ENCODE measurements around the gene EIF3I. TPM values are rescaled to one million over a fixed set of nuclear protein-coding genes. Genes with fewer than 3 reads are reported as not detected.
A peak's percentile ranks its signal among the peaks of the same experiment; 100 is the strongest.

Gene EIF3I
- total and polyA plus RNA-seq, 10 of the 15 experiments (the other 5 are each of a cell fraction or from before 2014, with no cell fraction given), result 208 to 606 (median 352) TPM

- no peak for TF ChIP-seq CUX1 (IDR thresholded peaks at IDR 0.05; ENCODE audit: insufficient replicate concordance, low read depth, low read length)
- peak; percentile 90 for TF ChIP-seq MXI1 (IDR thresholded peaks at IDR 0.05; ENCODE audit: low read depth, low read length)
- TF ChIP-seq SUZ12 (IDR thresholded peaks at IDR 0.05; ENCODE audit: unreplicated experiment), result no peak
- TF ChIP-seq BCLAF1 (IDR thresholded peaks at IDR 0.05), result no peak
- TF ChIP-seq POU2F2 (IDR thresholded peaks at IDR 0.05; ENCODE audit: borderline replicate concordance, low read depth, low read length), result peak; percentile 77; the same call in 1 of the 3 replicates
- TF ChIP-seq TBL1XR1 (IDR thresholded peaks at IDR 0.05; ENCODE audit: low read depth, low read length), result 0 out of 2 replicates have a peak, but pooled peaks have one; percentile 20
- no peak for TF ChIP-seq MYB (IDR thresholded peaks at IDR 0.05; ENCODE audit: borderline replicate concordance, low read depth, low read length)
- no peak for TF ChIP-seq RAD21 (IDR thresholded peaks at IDR 0.05; ENCODE audit: insufficient read depth, low read depth, low read length)
- peak in 1 of 2 experiments; percentile 14; a peak in 1 of 4 replicates for TF ChIP-seq CEBPB (IDR thresholded peaks at IDR 0.05; ENCODE audit: borderline replicate concordance in 1 of 2, low read depth in 2 of 2, low read length in 2 of 2)
- TF ChIP-seq WRNIP1 (IDR thresholded peaks at IDR 0.05; ENCODE audit: borderline replicate concordance, low read depth, low read length), result no peak
- peak; percentile 91 for TF ChIP-seq NKRF (conservative IDR thresholded peaks at IDR 0.05)
- TF ChIP-seq JUND (IDR thresholded peaks at IDR 0.05; ENCODE audit: low read depth, low read length), result no peak
- no peak; the same call in none of the 2 replicates for TF ChIP-seq LARP7 (IDR thresholded peaks at IDR 0.05)
- no peak for TF ChIP-seq CHD4 (IDR thresholded peaks at IDR 0.05)
- TF ChIP-seq KAT2A (conservative IDR thresholded peaks at IDR 0.05; ENCODE audit: control insufficient read depth, low read depth, low read length), result no peak
- no peak for TF ChIP-seq SP1 (IDR thresholded peaks at IDR 0.05; ENCODE audit: low read depth, low read length)
- peak; percentile 59; the same call in 1 of the 2 replicates for TF ChIP-seq SIN3A (IDR thresholded peaks at IDR 0.05; ENCODE audit: low read depth, low read length)
- peak; percentile 89 to 96; a peak in 3 of 4 replicates for TF ChIP-seq BHLHE40 (IDR thresholded peaks at IDR 0.05; ENCODE audit: borderline replicate concordance in 1 of 2, low read depth in 2 of 2, low read length in 1 of 2)
- TF ChIP-seq RFX5 (IDR thresholded peaks at IDR 0.05; ENCODE audit: low read depth, low read length), result no peak; the same call in 1 of the 2 replicates
- TF ChIP-seq RAD51 (IDR thresholded peaks at IDR 0.05), result no peak
Measured at GRCh38 chr1:32179443-32180185, 42.6 kb upstream of the EIF3I start, which contains the start of gene TXLNA (continued).

Measured in GM12878 (cell line).